ENCODE results near the gene CACNA1C. TPM values are rescaled to one million over a fixed set of nuclear protein-coding genes. Genes with fewer than 3 reads are reported as not detected.

The CACNA1C gene
- total and polyA plus RNA-seq, 10 of the 15 experiments (the other 5 are each of a cell fraction or from before 2014, with no cell fraction given) = under 0.01 to 0.15 (median 0.09) TPM; not detected in 5

GRCh38 chr12:2566161-2566560 is 513.4 kb downstream of the CACNA1C start (continued):
- TF ChIP-seq, protein P1, sequence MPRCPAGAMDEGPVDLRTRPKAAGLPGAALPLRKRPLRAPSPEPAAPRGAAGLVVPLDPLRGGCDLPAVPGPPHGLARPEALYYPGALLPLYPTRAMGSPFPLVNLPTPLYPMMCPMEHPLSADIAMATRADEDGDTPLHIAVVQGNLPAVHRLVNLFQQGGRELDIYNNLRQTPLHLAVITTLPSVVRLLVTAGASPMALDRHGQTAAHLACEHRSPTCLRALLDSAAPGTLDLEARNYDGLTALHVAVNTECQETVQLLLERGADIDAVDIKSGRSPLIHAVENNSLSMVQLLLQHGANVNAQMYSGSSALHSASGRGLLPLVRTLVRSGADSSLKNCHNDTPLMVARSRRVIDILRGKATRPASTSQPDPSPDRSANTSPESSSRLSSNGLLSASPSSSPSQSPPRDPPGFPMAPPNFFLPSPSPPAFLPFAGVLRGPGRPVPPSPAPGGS (IDR thresholded peaks at IDR 0.05; ENCODE audit: borderline replicate concordance, insufficient read depth, low read depth, low read length, poor library complexity, severe bottlenecking) = no peak

GRCh38 chr12:2567711-2568110 is 514.9 kb downstream of the CACNA1C start:
- H2AFZ ChIP-seq (ENCODE audit: control insufficient read depth, low read depth, low read length) = no peak overlapping the region
- POLR2A ChIA-PET = no interaction called here
- CTCF ChIA-PET = no interaction called here
- WGBS (ENCODE audit: insufficient coverage, insufficient replicate concordance, low lambda C conversion rate, missing lambda C conversion rate) = 55% methylated on average over 4 of the region's 4 CpGs
- FAIRE-seq (no peak), ATAC-seq (no peak), DNase-seq (ENCODE audit: low read depth, low spot score) (no peak)
- no peak overlapping the region for H3K27ac ChIP-seq (ENCODE audit: control insufficient read depth, insufficient read depth)
- RAD21 ChIA-PET (ENCODE audit: unreplicated experiment) = no interaction called here
- H3K9me3 ChIP-seq (replicated peaks; ENCODE audit: control insufficient read depth, insufficient read depth, low read length) = no peaks in the 10 kb centered on the region
- no peak overlapping the region for H3K4me3 ChIP-seq
- H3K4me2 ChIP-seq (ENCODE audit: control insufficient read depth, insufficient read depth) = no peak overlapping the region
- no peaks in the 10 kb centered on the region for H3K79me2 ChIP-seq (ENCODE audit: control insufficient read depth, insufficient read depth, low read length)
- H4K20me1 ChIP-seq (ENCODE audit: control insufficient read depth, insufficient read depth) = no peaks in the 10 kb centered on the region
- H3K36me3 ChIP-seq (ENCODE audit: control insufficient read depth in 2 of 2, insufficient read depth in 2 of 2, low read length in 1 of 2) = no peaks in the 10 kb centered on the region
- intact Hi-C loops (cut with micrococcal nuclease; ENCODE audit: unreplicated experiment) = no loop called here
- H3K9ac ChIP-seq (ENCODE audit: control insufficient read depth, insufficient read depth, low read length) = no peak overlapping the region
- peaks cover 0 to 2% of the 10 kb centered on the region in 2 experiments; a peak in 2 of 4 replicates for H3K27me3 ChIP-seq (replicated peaks in 1 of 2; ENCODE audit: control insufficient read depth in 2 of 2, insufficient read depth in 2 of 2, low read length in 1 of 2)
- SMC1A ChIA-PET (ENCODE audit: uncharacterized antibody, unreplicated experiment) = no interaction called here
- BruUV-seq (replicated peaks) = no TSS peak
- in situ Hi-C loops (cut with MboI) = no loop called here
- H3K4me1 ChIP-seq (ENCODE audit: control insufficient read depth, insufficient read depth, low read length) = no peaks in the 10 kb centered on the region
- TF ChIP-seq ATF7 (IDR thresholded peaks at IDR 0.05; ENCODE audit: low read depth) = no peak
- TF ChIP-seq POLR2AphosphoS5 (IDR thresholded peaks at IDR 0.05; ENCODE audit: low read length) = no peak
- TF ChIP-seq BACH1 (IDR thresholded peaks at IDR 0.05; ENCODE audit: borderline replicate concordance) = no peak
- TF ChIP-seq CTCF (IDR thresholded peaks at IDR 0.05 in 2 of 3, conservative IDR thresholded peaks at IDR 0.05 in 1 of 3; ENCODE audit: control insufficient read depth in 2 of 3, extremely low read depth in 1 of 3, insufficient read depth in 1 of 3, low read depth in 3 of 3, low read length in 3 of 3) = no peak
- TF ChIP-seq, protein P2, sequence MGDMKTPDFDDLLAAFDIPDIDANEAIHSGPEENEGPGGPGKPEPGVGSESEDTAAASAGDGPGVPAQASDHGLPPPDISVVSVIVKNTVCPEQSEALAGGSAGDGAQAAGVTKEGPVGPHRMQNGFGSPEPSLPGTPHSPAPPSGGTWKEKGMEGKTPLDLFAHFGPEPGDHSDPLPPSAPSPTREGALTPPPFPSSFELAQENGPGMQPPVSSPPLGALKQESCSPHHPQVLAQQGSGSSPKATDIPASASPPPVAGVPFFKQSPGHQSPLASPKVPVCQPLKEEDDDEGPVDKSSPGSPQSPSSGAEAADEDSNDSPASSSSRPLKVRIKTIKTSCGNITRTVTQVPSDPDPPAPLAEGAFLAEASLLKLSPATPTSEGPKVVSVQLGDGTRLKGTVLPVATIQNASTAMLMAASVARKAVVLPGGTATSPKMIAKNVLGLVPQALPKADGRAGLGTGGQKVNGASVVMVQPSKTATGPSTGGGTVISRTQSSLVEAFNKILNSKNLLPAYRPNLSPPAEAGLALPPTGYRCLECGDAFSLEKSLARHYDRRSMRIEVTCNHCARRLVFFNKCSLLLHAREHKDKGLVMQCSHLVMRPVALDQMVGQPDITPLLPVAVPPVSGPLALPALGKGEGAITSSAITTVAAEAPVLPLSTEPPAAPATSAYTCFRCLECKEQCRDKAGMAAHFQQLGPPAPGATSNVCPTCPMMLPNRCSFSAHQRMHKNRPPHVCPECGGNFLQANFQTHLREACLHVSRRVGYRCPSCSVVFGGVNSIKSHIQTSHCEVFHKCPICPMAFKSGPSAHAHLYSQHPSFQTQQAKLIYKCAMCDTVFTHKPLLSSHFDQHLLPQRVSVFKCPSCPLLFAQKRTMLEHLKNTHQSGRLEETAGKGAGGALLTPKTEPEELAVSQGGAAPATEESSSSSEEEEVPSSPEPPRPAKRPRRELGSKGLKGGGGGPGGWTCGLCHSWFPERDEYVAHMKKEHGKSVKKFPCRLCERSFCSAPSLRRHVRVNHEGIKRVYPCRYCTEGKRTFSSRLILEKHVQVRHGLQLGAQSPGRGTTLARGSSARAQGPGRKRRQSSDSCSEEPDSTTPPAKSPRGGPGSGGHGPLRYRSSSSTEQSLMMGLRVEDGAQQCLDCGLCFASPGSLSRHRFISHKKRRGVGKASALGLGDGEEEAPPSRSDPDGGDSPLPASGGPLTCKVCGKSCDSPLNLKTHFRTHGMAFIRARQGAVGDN (IDR thresholded peaks at IDR 0.05) = no peak
- no peak for TF ChIP-seq CHD4 (IDR thresholded peaks at IDR 0.05)
- no peak for TF ChIP-seq CBFB (IDR thresholded peaks at IDR 0.05; ENCODE audit: low read depth)
- TF ChIP-seq MTA2 (IDR thresholded peaks at IDR 0.05; ENCODE audit: low read depth) = no peak
- no peak for TF ChIP-seq SREBF1 (IDR thresholded peaks at IDR 0.05; ENCODE audit: low read length)
- TF ChIP-seq HCFC1 (IDR thresholded peaks at IDR 0.05; ENCODE audit: low read length) = no peak
- TF ChIP-seq, protein P3, sequence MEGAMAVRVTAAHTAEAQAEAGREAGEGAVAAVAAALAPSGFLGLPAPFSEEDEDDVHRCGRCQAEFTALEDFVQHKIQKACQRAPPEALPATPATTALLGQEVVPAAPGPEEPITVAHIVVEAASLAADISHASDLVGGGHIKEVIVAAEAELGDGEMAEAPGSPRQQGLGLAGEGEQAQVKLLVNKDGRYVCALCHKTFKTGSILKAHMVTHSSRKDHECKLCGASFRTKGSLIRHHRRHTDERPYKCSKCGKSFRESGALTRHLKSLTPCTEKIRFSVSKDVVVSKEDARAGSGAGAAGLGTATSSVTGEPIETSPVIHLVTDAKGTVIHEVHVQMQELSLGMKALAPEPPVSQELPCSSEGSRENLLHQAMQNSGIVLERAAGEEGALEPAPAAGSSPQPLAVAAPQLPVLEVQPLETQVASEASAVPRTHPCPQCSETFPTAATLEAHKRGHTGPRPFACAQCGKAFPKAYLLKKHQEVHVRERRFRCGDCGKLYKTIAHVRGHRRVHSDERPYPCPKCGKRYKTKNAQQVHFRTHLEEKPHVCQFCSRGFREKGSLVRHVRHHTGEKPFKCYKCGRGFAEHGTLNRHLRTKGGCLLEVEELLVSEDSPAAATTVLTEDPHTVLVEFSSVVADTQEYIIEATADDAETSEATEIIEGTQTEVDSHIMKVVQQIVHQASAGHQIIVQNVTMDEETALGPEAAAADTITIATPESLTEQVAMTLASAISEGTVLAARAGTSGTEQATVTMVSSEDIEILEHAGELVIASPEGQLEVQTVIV (IDR thresholded peaks at IDR 0.05; ENCODE audit: borderline replicate concordance, partially characterized antibody) = no peak
- TF ChIP-seq ASH2L (IDR thresholded peaks at IDR 0.05; ENCODE audit: borderline replicate concordance, low read depth) = no peak
- TF ChIP-seq STAT1 (conservative IDR thresholded peaks at IDR 0.05) = no peak

Measured in GM12878 (cell line).